ENCODE data around the gene ZNF584.

DNA sequence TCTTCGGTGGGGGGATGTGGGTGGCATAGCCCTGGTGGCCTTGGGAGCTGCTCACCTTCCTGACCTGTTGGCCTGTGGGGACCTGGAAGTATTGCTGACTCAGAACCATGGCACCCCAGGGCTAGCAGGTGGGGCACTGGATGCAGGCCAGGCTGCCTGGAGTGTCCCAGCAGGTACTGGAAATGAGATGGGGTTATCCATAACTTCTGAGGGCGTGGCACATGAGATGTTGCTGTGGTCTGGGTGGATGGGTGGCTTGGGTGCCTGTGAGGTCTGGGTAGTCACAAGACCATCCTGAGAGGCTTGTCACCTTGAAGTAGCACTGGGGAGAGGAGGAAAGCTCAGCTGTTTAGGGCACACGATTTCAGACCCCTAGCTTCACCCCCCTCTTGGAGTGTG is 13.6 kb upstream of the ZNF584 start:
- no peak for TF ChIP-seq POLR2AphosphoS5 (IDR thresholded peaks at IDR 0.05)
- no peak for TF ChIP-seq POLR2A (IDR thresholded peaks at IDR 0.05)

All from sigmoid colon (tissue), 4 donors.